ENCODE results near the gene RPRD1B.

- no peak for TF ChIP-seq EZH2phosphoT487 (IDR thresholded peaks at IDR 0.05; ENCODE audit: borderline replicate concordance, low read depth)
- TF ChIP-seq, protein P1, sequence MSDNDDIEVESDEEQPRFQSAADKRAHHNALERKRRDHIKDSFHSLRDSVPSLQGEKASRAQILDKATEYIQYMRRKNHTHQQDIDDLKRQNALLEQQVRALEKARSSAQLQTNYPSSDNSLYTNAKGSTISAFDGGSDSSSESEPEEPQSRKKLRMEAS (IDR thresholded peaks at IDR 0.05; ENCODE audit: low read depth): no peak
- no peak for TF ChIP-seq IRF3 (IDR thresholded peaks at IDR 0.05; ENCODE audit: low read depth, low read length)
These were observed 2.8 kb downstream of the RPRD1B start for GRCh38 chr20:38036366-38036765.
